Stimulated activated CD4-positive, alpha-beta T cell treated with anti-CD3 and anti-CD28 coated beads, Interleukin-15, amount 100 ng/mL, for 48 hours (primary cell): ENCODE results near the gene SEPTIN12.

ENCODE experiments used
- DNase-seq, 2 donors: peaks; one replicate each; pipeline ENCODE4 v3.0.0-alpha.2; 2020; ENCODE audit warnings: low read depth in 2 of 2

SEPTIN12 gene

GRCh38 chr16:4729876-4730275 lies 58.3 kb downstream of the SEPTIN12 start:
- DNase-seq = no peak

GRCh38 chr16:4728676-4729075 lies 59.5 kb downstream of the SEPTIN12 start:
- no peak for DNase-seq
